HCT116 (cell line): Measurements from ENCODE around the gene POMT1. TPM values are rescaled to one million over a fixed set of nuclear protein-coding genes. Genes with fewer than 3 reads are reported as not detected.

ENCODE experiments used
- ATAC-seq: fragments of 200-7000 bp; cut with Tn5 transposase; 2 replicates; pipeline ENCODE4 v1.9.1; 2020; ENCODE audit warnings: mild to moderate bottlenecking, moderate library complexity
- BruUV-seq: library from RNA; stranded (reverse); fragments of 400-500 nt; replicated peaks from 2 replicates; lab custom pipeline; 2021; lab: Mats Ljungman, UMichigan
- CTCF ChIA-PET: fragments of 300-600 bp; sonication (Branson Sonifier 250); formaldehyde crosslinking; loops from one replicate; lab custom pipeline; 2021; ENCODE audit warnings: antibody characterized with exemption; lab: Charles Lee
- POLR2A ChIA-PET: fragments of 300-600, 350-600 bp; sonication (Branson Sonifier 250); formaldehyde crosslinking; loops from one replicate; lab custom pipeline; 2021; ENCODE audit warnings: antibody characterized with exemption; lab: Charles Lee
- RAD21 ChIA-PET, 2 experiments: fragments of 300-600 bp; sonication (Branson Sonifier 250); formaldehyde crosslinking; loops; one replicate each; lab custom pipeline; 2023; ENCODE audit warnings: low total read pairs in 2 of 2; ENCODE audit not compliant: uncharacterized antibody in 2 of 2, unreplicated experiment in 2 of 2, low non-redundant PET in 1 of 2; lab: Charles Lee
- DNase-seq: peaks from one replicate; pipeline ENCODE4 v3.0.0-alpha.2; 2010; ENCODE audit warnings: low read depth, low spot score
- H2AFZ ChIP-seq: fragments of 200-600 bp; shearing (Covaris generic), sonication (generic); 2 replicates; pipeline ENCODE4 v1.6.1; 2017; ENCODE audit warnings: low read depth, mixed run types, mixed read lengths, antibody characterized with exemption, low read length; ENCODE audit not compliant: poor library complexity, severe bottlenecking
- H3K27ac ChIP-seq: 2 replicates; pipeline ENCODE4 v1.5.1; 2012; ENCODE audit warnings: low read depth, low read length
- H3K27me3 ChIP-seq: fragments of 200-600 bp; sonication (generic); 2 replicates; pipeline ENCODE4 v1.6.1; 2016; ENCODE audit warnings: mixed run types, low read length, mixed read lengths; ENCODE audit not compliant: insufficient read depth
- H3K36me3 ChIP-seq, 2 experiments: fragments of 200-500 bp in 1 of 2; fragments of 200-600 bp in 1 of 2; sonication (Bioruptor generic) in 1 of 2; sonication (generic) in 1 of 2; 2 replicates each; pipeline versions ENCODE4 v1.5.1 to v1.6.1; 2014 to 2016; ENCODE audit warnings: low read length in 2 of 2, inconsistent platforms in 1 of 2, mixed read lengths in 1 of 2, mixed run types in 1 of 2; ENCODE audit not compliant: insufficient read depth in 2 of 2, control insufficient read depth in 1 of 2
- H3K4me1 ChIP-seq, 2 experiments: fragments of 200-600 bp in 1 of 2; sonication (generic) in 1 of 2; 2 replicates each; pipeline versions ENCODE4 v1.5.1 to v1.6.1; 2012 to 2017; ENCODE audit warnings: low read length in 2 of 2, inconsistent platforms in 1 of 2, mild to moderate bottlenecking in 1 of 2, mixed read lengths in 1 of 2, mixed run types in 1 of 2, moderate library complexity in 1 of 2; ENCODE audit not compliant: insufficient read depth in 2 of 2, control insufficient read depth in 1 of 2
- H3K4me2 ChIP-seq: fragments of 200-600 bp; sonication (generic); 2 replicates; pipeline ENCODE4 v1.6.1; 2017; ENCODE audit warnings: mixed run types, low read length, mixed read lengths
- H3K4me3 ChIP-seq, 2 experiments: fragments of 200-600 bp in 1 of 2; sonication (generic) in 1 of 2; replicated peaks in 1 of 2; 2 replicates each; pipeline ENCODE4 v1.5.1; 2011 to 2016; ENCODE audit warnings: low read length in 2 of 2, control low read depth in 1 of 2, low read depth in 1 of 2, mild to moderate bottlenecking in 1 of 2, mixed read lengths in 1 of 2, mixed run types in 1 of 2
- H3K79me2 ChIP-seq: fragments of 200-600 bp; sonication (generic); 2 replicates; pipeline ENCODE4 v1.6.1; 2017; ENCODE audit warnings: mild to moderate bottlenecking, mixed run types, low read length, moderate library complexity, mixed read lengths; ENCODE audit not compliant: insufficient read depth
- H3K9ac ChIP-seq: fragments of 200-600 bp; sonication (generic); 2 replicates; pipeline ENCODE4 v1.6.1; 2016; ENCODE audit warnings: low read length, mixed read lengths
- H3K9me2 ChIP-seq: fragments of 200-600 bp; sonication (generic), shearing (Covaris generic); 2 replicates; pipeline ENCODE4 v1.6.1; 2017; ENCODE audit warnings: mixed run types, mild to moderate bottlenecking, moderate library complexity; ENCODE audit not compliant: insufficient read depth
- H3K9me3 ChIP-seq, 2 experiments: fragments of 200-500 bp in 1 of 2; fragments of 200-600 bp in 1 of 2; sonication (Bioruptor generic) in 1 of 2; sonication (generic) in 1 of 2; 2 replicates each; pipeline ENCODE4 v1.6.1; 2014 to 2017; ENCODE audit warnings: low read length in 2 of 2, mixed read lengths in 2 of 2, inconsistent platforms in 1 of 2, low read depth in 1 of 2, mild to moderate bottlenecking in 1 of 2, mixed run types in 1 of 2, moderate library complexity in 1 of 2; ENCODE audit not compliant: control insufficient read depth in 1 of 2, insufficient read depth in 1 of 2
- H4K20me1 ChIP-seq: fragments of 200-600 bp; sonication (generic), shearing (Covaris generic); 2 replicates; pipeline ENCODE4 v1.6.1; 2017; ENCODE audit warnings: mixed run types, mild to moderate bottlenecking, moderate library complexity; ENCODE audit not compliant: insufficient read depth
- CBX3 ChIP-seq: IDR thresholded peaks from 2 replicates; pipeline ENCODE4 v1.6.1; 2012; ENCODE audit warnings: low read depth
- CEBPB ChIP-seq: IDR thresholded peaks from 2 replicates; pipeline ENCODE4 v1.6.1; 2012; ENCODE audit warnings: low read depth
- EGR1 ChIP-seq: IDR thresholded peaks from 2 replicates; pipeline ENCODE4 v1.6.1; 2012; ENCODE audit warnings: low read depth
- EZH2 ChIP-seq: fragments of 200-600 bp; sonication (generic); IDR thresholded peaks from 2 replicates; pipeline ENCODE4 v1.6.1; 2017; ENCODE audit warnings: antibody characterized with exemption, mixed run types
- EZH2phosphoT487 ChIP-seq: fragments of 200-600 bp; IDR thresholded peaks from 2 replicates; pipeline ENCODE4 v1.6.1; 2018; ENCODE audit warnings: antibody characterized with exemption, borderline replicate concordance
- FOSL1 ChIP-seq: IDR thresholded peaks from 2 replicates; pipeline ENCODE4 v1.6.1; 2012; ENCODE audit warnings: low read depth
- JUND ChIP-seq: IDR thresholded peaks from 2 replicates; pipeline ENCODE4 v1.6.1; 2012
- POLR2A ChIP-seq: IDR thresholded peaks from 2 replicates; pipeline ENCODE4 v1.7.0; 2011; ENCODE audit warnings: borderline replicate concordance; ENCODE audit not compliant: insufficient read depth, insufficient read length; ENCODE audit errors: extremely low read depth
- RAD21 ChIP-seq: IDR thresholded peaks from 2 replicates; pipeline ENCODE4 v1.6.1; 2012; ENCODE audit warnings: low read depth, mild to moderate bottlenecking
- SIN3A ChIP-seq: IDR thresholded peaks from 2 replicates; pipeline ENCODE4 v1.6.1; 2012; ENCODE audit warnings: low read depth
- SP1 ChIP-seq: IDR thresholded peaks from 2 replicates; pipeline ENCODE4 v1.6.1; 2012; ENCODE audit warnings: low read depth
- TCF7L2 ChIP-seq: IDR thresholded peaks from 2 replicates; pipeline ENCODE4 v1.7.0; 2011; ENCODE audit warnings: borderline replicate concordance, inconsistent platforms; ENCODE audit not compliant: insufficient read depth, insufficient read length; ENCODE audit errors: extremely low read depth
- ZNF274 ChIP-seq: fragments of 200-500 bp; sonication (Bioruptor generic); IDR thresholded peaks from 2 replicates; pipeline ENCODE4 v1.6.1; 2014; ENCODE audit warnings: mild to moderate bottlenecking, low read depth, low read length, inconsistent platforms
- intact Hi-C: fragments of 100-400 bp; cut with micrococcal nuclease; formaldehyde crosslinking; loops from 2 replicates; pipeline ENCODE4 v1.10.0; 2022
- total RNA-seq: library from RNA; stranded (reverse); gene quantifications from one replicate; pipeline ENCODE4 v1.2.1, GENCODE V29; 2021; ENCODE audit not compliant: unreplicated experiment
- TF ChIP-seq, protein P1 (sequence below): IDR thresholded peaks from 2 replicates; pipeline ENCODE4 v1.6.1; 2012
- TF ChIP-seq, protein P2 (sequence below): IDR thresholded peaks from 2 replicates; pipeline ENCODE4 v1.6.1; 2011; ENCODE audit warnings: mild to moderate bottlenecking, low read length, moderate library complexity; ENCODE audit not compliant: insufficient replicate concordance; ENCODE audit errors: extremely low read depth
- TF ChIP-seq, protein P3 (sequence below): IDR thresholded peaks from 2 replicates; pipeline ENCODE4 v1.6.1; 2012
- TF ChIP-seq, protein P4 (sequence below), 3 experiments: fragments of 200-600 bp in 1 of 3; sonication (generic) in 1 of 3; IDR thresholded peaks in 2 of 3; conservative IDR thresholded peaks in 1 of 3; 2 replicates each; pipeline ENCODE4 v1.5.1; 2012 to 2017; ENCODE audit warnings: low read depth in 2 of 3, low read length in 2 of 3, antibody characterized with exemption in 1 of 3, borderline replicate concordance in 1 of 3, control low read depth in 1 of 3, mild to moderate bottlenecking in 1 of 3, mixed read lengths in 1 of 3, mixed run types in 1 of 3, moderate library complexity in 1 of 3; ENCODE audit not compliant: insufficient read depth in 1 of 3
- TF ChIP-seq, protein P5 (sequence below): IDR thresholded peaks from 2 replicates; pipeline ENCODE4 v1.6.1; 2012; ENCODE audit warnings: low read depth

Gene POMT1
- total RNA-seq, 1 experiment from 2014 or later, result 21.4 TPM

DNA sequence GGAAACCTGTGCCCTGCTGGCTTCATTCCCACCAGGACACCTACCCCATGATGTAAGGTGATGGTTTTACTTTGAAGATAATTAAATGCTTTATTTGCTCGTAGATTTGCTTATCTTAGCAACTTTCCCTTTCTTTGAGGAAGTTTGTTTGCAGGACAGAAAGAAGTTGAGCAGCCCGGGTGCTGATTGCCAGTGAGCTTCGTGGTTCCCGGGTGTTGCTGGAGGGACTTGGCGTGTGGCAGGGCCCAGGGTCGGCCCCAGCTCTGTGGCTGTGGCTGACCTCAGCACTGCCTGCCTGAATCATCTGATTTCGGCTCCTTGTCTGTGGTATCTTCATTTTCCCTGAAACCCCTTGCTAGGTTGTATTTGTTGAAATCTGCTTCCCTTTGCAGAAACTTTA is 8.7 kb downstream of the POMT1 start:
- ChIA-PET CTCF (no interaction called here), POLR2A (no interaction called here), RAD21 (no interaction called here)
- intact Hi-C loops, result no loop called here
- Histone ChIP-seq H3K4me3 (no peak overlapping the region), H4K20me1 (no peaks in the 10 kb centered on the region), H3K9ac (no peak overlapping the region), H3K9me2 (no peaks in the 10 kb centered on the region), H3K36me3 (peaks cover 14 to 22% of the 10 kb centered on the region in 2 experiments), H3K27ac (no peak overlapping the region), H2AFZ (no peak overlapping the region), H3K79me2 (no peaks in the 10 kb centered on the region), H3K27me3 (no peaks in the 10 kb centered on the region), H3K9me3 (no peaks in the 10 kb centered on the region), H3K4me1 (no peaks in the 10 kb centered on the region), H3K4me2 (no peak overlapping the region)
- no TSS peak for BruUV-seq
- ATAC-seq (no peak), DNase-seq (no peak)
- TF ChIP-seq, protein P1, sequence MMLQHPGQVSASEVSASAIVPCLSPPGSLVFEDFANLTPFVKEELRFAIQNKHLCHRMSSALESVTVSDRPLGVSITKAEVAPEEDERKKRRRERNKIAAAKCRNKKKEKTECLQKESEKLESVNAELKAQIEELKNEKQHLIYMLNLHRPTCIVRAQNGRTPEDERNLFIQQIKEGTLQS, result no peak
- TF ChIP-seq CEBPB, result no peak
- no peak for TF ChIP-seq RAD21
- no peak for TF ChIP-seq FOSL1
- TF ChIP-seq CBX3, result no peak
- no peak for TF ChIP-seq SIN3A
- TF ChIP-seq EZH2phosphoT487, result no peak
- TF ChIP-seq SP1, result no peak
- no peak for TF ChIP-seq POLR2A
- TF ChIP-seq JUND, result no peak
- TF ChIP-seq EGR1, result no peak
- TF ChIP-seq, protein P2, sequence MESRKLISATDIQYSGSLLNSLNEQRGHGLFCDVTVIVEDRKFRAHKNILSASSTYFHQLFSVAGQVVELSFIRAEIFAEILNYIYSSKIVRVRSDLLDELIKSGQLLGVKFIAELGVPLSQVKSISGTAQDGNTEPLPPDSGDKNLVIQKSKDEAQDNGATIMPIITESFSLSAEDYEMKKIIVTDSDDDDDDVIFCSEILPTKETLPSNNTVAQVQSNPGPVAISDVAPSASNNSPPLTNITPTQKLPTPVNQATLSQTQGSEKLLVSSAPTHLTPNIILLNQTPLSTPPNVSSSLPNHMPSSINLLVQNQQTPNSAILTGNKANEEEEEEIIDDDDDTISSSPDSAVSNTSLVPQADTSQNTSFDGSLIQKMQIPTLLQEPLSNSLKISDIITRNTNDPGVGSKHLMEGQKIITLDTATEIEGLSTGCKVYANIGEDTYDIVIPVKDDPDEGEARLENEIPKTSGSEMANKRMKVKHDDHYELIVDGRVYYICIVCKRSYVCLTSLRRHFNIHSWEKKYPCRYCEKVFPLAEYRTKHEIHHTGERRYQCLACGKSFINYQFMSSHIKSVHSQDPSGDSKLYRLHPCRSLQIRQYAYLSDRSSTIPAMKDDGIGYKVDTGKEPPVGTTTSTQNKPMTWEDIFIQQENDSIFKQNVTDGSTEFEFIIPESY, result no peak
- TF ChIP-seq, protein P3, sequence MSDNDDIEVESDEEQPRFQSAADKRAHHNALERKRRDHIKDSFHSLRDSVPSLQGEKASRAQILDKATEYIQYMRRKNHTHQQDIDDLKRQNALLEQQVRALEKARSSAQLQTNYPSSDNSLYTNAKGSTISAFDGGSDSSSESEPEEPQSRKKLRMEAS, result no peak
- no peak for TF ChIP-seq EZH2
- TF ChIP-seq ZNF274, result no peak
- TF ChIP-seq, protein P4, sequence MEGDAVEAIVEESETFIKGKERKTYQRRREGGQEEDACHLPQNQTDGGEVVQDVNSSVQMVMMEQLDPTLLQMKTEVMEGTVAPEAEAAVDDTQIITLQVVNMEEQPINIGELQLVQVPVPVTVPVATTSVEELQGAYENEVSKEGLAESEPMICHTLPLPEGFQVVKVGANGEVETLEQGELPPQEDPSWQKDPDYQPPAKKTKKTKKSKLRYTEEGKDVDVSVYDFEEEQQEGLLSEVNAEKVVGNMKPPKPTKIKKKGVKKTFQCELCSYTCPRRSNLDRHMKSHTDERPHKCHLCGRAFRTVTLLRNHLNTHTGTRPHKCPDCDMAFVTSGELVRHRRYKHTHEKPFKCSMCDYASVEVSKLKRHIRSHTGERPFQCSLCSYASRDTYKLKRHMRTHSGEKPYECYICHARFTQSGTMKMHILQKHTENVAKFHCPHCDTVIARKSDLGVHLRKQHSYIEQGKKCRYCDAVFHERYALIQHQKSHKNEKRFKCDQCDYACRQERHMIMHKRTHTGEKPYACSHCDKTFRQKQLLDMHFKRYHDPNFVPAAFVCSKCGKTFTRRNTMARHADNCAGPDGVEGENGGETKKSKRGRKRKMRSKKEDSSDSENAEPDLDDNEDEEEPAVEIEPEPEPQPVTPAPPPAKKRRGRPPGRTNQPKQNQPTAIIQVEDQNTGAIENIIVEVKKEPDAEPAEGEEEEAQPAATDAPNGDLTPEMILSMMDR (IDR thresholded peaks at IDR 0.05 in 2 of 3, conservative IDR thresholded peaks at IDR 0.05 in 1 of 3; ENCODE audit: borderline replicate concordance in 1 of 3, insufficient read depth in 1 of 3, low read depth in 2 of 3, low read length in 2 of 3), result no peak
- no peak for TF ChIP-seq TCF7L2
- TF ChIP-seq, protein P5, sequence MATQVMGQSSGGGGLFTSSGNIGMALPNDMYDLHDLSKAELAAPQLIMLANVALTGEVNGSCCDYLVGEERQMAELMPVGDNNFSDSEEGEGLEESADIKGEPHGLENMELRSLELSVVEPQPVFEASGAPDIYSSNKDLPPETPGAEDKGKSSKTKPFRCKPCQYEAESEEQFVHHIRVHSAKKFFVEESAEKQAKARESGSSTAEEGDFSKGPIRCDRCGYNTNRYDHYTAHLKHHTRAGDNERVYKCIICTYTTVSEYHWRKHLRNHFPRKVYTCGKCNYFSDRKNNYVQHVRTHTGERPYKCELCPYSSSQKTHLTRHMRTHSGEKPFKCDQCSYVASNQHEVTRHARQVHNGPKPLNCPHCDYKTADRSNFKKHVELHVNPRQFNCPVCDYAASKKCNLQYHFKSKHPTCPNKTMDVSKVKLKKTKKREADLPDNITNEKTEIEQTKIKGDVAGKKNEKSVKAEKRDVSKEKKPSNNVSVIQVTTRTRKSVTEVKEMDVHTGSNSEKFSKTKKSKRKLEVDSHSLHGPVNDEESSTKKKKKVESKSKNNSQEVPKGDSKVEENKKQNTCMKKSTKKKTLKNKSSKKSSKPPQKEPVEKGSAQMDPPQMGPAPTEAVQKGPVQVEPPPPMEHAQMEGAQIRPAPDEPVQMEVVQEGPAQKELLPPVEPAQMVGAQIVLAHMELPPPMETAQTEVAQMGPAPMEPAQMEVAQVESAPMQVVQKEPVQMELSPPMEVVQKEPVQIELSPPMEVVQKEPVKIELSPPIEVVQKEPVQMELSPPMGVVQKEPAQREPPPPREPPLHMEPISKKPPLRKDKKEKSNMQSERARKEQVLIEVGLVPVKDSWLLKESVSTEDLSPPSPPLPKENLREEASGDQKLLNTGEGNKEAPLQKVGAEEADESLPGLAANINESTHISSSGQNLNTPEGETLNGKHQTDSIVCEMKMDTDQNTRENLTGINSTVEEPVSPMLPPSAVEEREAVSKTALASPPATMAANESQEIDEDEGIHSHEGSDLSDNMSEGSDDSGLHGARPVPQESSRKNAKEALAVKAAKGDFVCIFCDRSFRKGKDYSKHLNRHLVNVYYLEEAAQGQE, result no peak
